Amniotic stem cell (primary cell): ENCODE data around the gene TAS2R39.
A peak's percentile ranks its signal among the peaks of the same experiment; 100 is the strongest.
"Not testable (repeated sequence)": the region's sequence is repeated elsewhere in the genome, so short reads cannot be mapped to it uniquely, and the experiment has no call there.

Experiments
- DNase-seq: peaks from one replicate; lab custom pipeline; 2025; lab: John Stamatoyannopoulos, UW

Gene TAS2R39

GRCh38 chr7:143183024-143183423 lies at the start of gene TAS2R39:
TAS2R39 (plus strand) TSS chr7:143183419; CDS start chr7:143183419, 0 bp downstream.
- DNase-seq = no peak

- DNase-seq = no peak
These were observed 36.1 kb upstream of the TAS2R39 start for GRCh38 chr7:143147070-143147469.

- no peak for DNase-seq
These were observed 35.2 kb upstream of the TAS2R39 start for GRCh38 chr7:143148050-143148449.

DNA sequence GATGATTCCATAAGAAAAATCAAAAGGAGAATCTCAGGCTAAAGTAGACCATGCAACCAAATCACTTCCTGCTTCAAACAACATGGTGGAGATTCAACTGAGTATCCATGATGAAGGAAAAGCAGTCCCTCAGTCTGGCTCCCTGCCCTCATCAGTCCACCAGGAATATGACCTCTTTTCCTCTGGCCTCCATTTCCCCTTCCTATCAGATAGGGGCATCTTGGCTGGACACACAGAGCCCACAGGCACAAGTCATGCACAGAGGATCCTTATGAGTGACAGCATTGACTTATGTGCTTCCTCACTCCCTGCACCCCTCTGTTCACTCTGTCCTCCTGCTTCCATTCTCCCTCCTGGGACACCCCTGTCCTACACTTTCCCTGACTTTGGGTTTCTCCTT lies 34.6 kb upstream of the TAS2R39 start:
- no peak for DNase-seq

GRCh38 chr7:143150696-143151095 lies 32.5 kb upstream of the TAS2R39 start:
- DNase-seq = not testable (repeated sequence)

DNA sequence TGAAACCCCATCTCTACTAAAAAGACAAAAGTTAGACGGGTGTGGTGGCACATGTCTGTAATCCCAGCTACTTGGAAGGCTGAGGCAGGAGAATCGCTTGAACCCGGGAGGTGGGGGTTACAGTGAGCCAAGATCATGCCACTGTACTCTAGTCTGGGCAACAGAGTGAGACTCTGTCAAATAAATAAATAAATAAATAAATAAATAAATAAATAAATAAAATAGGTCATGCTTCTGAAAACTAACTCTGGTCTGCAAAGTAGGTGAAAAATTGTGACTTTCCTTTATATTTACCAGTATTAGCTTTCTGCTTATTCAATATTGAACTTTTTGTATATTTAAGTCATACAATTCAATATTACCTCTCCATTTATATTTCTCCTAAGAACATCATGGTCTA lies 24.6 kb upstream of the TAS2R39 start:
- not testable (repeated sequence) for DNase-seq

DNA sequence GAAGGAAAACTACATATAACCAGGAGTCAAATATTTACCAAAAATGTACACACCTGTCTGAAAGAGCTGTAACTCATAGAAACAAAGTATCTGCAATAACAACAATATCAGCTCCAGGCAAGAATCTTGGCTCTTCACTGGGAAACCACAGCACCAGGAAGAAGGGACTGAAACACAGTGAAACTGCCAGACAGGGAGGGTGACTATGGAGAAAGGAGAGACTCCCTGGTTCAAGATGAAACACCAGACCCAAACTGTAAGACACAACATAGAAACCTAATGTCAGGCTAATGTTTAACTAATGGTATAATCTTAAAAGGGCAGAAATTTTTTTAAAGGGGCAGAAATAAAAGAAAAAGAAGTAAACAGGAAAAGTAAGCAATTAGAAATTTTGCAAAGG lies 11.5 kb upstream of the TAS2R39 start:
- DNase-seq = no peak

GRCh38 chr7:143172354-143172753 lies 10.9 kb upstream of the TAS2R39 start:
- no peak for DNase-seq

DNA sequence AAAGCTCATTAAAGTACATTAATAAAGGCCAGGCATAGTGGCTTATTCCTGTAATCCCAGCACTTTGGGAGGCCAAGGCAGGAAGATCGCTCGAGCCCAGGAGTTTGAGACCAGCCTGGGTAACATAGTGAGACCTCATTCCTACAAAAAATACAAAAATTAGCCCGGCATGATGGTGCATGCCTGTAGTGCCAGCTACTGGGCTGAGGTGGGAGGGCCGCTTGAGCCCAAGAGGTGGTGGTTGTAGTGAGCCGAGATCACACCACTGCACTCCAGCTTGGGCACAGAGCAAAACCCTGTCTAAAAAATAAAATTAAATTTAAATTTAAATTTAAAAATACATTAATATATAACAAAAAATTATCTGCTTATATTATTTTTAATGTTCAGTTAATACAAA lies 7.1 kb upstream of the TAS2R39 start:
- DNase-seq = no peak

DNA sequence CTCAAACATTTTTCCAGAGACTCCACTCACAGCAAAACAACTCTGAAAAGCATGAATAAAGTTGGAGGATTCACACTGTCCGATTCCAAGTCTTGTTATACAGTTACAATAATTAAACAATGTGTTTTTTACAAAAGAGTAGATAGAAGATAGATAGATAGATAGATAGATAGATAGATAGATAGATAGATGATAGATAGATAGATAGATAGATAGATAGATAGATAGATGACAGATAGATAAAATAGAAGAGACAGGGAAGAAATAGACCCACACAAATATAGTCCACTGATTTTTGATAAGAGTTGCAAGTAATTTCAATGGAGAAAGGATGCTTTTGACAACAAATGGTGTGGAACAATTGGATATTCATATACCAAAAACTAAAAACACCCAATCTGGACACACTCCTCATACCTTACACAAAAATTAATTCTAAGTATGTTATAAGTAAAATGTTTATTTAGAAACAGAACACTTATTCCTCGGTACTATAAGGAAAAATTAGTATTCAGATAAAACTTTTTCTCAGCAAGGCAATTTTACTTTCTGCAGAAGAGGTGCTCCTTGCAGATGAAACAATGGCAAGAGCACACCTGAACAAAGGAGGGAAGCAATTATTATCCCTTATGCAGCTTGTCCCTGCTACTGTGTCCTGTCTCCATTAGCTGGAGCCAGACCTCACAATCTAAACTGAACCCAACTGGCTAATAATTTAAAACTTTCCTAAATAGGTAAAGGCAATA lies 5.7 kb upstream of the TAS2R39 start:
- no peak for DNase-seq

GRCh38 chr7:143180771-143181170 lies 2.4 kb upstream of the TAS2R39 start:
- DNase-seq = not testable (repeated sequence)

GRCh38 chr7:143181349-143181748 lies 1.9 kb upstream of the TAS2R39 start:
- DNase-seq = no peak

DNA sequence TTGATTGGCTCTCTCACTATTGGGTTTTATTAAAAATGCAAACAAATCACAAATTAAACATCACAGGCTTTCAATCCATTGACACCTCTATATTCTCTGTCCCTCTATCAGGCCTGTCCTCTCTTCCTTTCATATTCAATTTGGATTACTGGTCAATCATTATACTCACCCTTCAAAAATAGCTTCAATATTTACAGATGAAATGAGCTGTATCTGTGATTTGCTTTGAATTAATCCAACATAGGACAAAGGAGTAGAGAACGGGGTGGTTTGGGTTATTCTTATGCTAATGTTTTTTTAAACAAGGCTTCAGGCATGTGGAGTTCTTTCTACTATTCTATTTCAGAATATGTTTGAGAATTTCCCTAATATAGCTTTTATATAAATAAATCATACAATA lies 2.3 kb downstream of the TAS2R39 start:
- DNase-seq = no peak

GRCh38 chr7:143188994-143189393 lies 5.8 kb downstream of the TAS2R39 start:
- no peak for DNase-seq

DNA sequence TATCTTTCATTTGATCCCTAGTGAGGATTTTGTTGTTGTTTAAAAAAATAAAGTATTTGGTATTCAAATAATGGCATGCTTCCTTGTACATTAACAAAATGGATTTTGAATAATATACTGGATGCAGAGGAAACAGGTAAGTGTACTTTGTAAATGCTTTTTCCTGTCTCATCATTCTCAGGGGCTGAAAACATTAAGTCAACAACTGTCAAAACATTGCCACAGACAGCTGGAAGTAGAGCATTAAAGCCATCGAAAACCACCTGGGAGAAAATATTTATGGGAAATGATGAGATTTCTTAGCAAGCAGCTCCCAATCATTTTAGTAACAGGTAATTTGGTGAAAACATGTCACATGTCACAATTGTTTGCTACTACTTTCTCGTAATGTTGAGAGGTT lies 10.7 kb downstream of the TAS2R39 start:
- DNase-seq = no peak

- no peak for DNase-seq
These were observed 15.8 kb downstream of the TAS2R39 start for GRCh38 chr7:143199040-143199439.

DNA sequence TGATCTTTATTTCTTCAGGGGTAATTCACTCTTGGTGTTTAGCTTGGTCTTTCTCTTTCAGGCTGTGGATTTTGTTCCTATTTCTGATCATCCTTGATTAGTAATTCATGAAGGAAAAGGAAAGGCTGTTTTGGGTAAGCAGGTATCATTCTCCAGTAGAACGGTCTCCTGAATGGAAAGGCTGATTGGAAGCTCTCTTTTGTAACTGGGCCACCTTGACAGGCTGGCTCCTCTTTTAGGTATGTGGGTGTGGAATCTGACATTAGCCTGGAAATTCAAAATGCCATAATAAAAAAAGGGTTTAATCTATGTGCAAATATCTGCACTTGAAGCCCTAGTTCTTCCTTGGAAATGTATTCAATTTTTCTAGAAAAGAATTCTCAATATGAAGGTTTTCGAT lies 18.9 kb downstream of the TAS2R39 start:
- no peak for DNase-seq

- no peak for DNase-seq
These were observed 20.2 kb downstream of the TAS2R39 start for GRCh38 chr7:143203386-143203785.

- no peak for DNase-seq
These were observed 22.5 kb downstream of the TAS2R39 start for GRCh38 chr7:143205560-143206293.

DNA sequence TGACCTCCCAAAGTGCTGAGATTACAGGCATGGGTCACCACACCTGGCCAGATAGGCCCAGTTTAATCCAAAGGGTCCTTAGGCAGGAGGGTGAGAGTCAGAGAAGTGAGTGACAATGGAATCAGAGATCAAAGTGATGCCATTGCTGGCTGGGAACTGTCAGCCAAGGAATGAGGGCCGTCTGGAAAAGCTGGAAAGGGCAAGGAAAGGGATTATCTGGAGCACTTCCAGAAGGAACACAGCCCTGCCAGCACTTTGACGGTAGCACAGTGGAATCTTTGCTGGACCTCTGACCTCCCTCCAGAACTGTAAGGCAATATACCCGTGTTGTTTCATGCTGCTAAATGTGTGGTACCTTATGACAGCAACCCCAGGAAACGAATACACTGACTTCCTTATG lies 27.3 kb downstream of the TAS2R39 start:
- no peak for DNase-seq

GRCh38 chr7:143213478-143213877 lies 30.3 kb downstream of the TAS2R39 start:
- not testable (repeated sequence) for DNase-seq

- peak; percentile 73 for DNase-seq
These were observed 31.8 kb downstream of the TAS2R39 start for GRCh38 chr7:143214789-143215679.
